ENCODE results near the gene PLCL1.
A peak's percentile ranks its signal among the peaks of the same experiment; 100 is the strongest.

Gene PLCL1

GRCh38 chr2:198077477-198077876 lies 273.1 kb downstream of the PLCL1 start:
- no peak for DNase-seq

GRCh38 chr2:198080879-198081765 lies 276.7 kb downstream of the PLCL1 start:
- DNase-seq = no peak

- no peak for DNase-seq
These were observed 279.8 kb downstream of the PLCL1 start for GRCh38 chr2:198084156-198084555.

- DNase-seq = no peak
These were observed 291.6 kb downstream of the PLCL1 start for GRCh38 chr2:198096002-198096401.

GRCh38 chr2:198096965-198097364 lies 292.6 kb downstream of the PLCL1 start:
- DNase-seq = no peak

- DNase-seq = no peak
These were observed 293.2 kb downstream of the PLCL1 start for GRCh38 chr2:198097630-198098029.

- DNase-seq = no peak
These were observed 294.0 kb downstream of the PLCL1 start for GRCh38 chr2:198098386-198098785.

GRCh38 chr2:198098918-198099317 lies 294.5 kb downstream of the PLCL1 start:
- DNase-seq = no peak

- no peak for DNase-seq
These were observed 296.0 kb downstream of the PLCL1 start for GRCh38 chr2:198100346-198100745.

GRCh38 chr2:198101688-198102087 lies 297.3 kb downstream of the PLCL1 start:
- DNase-seq = no peak

- no peak for DNase-seq
These were observed 297.7 kb downstream of the PLCL1 start for GRCh38 chr2:198102120-198102519.

- no peak for DNase-seq
These were observed 298.5 kb downstream of the PLCL1 start for GRCh38 chr2:198102856-198103255.

GRCh38 chr2:198106621-198107385 lies 302.4 kb downstream of the PLCL1 start:
- no peak for DNase-seq

GRCh38 chr2:198113316-198113715 lies 308.9 kb downstream of the PLCL1 start:
- no peak for DNase-seq

GRCh38 chr2:198114064-198114463 lies 309.7 kb downstream of the PLCL1 start:
- DNase-seq = no peak

- no peak for DNase-seq
These were observed 310.8 kb downstream of the PLCL1 start for GRCh38 chr2:198115201-198115600.

- no peak for DNase-seq
These were observed 312.4 kb downstream of the PLCL1 start for GRCh38 chr2:198116756-198117155.

- no peak for DNase-seq
These were observed 313.1 kb downstream of the PLCL1 start for GRCh38 chr2:198117406-198118041.

GRCh38 chr2:198127627-198128026 lies 323.2 kb downstream of the PLCL1 start:
- peak; percentile 30 for DNase-seq

- DNase-seq = no peak
These were observed 325.2 kb downstream of the PLCL1 start for GRCh38 chr2:198129609-198130008.

GRCh38 chr2:198134293-198134955 lies 330.0 kb downstream of the PLCL1 start:
- DNase-seq = no peak

- no peak for DNase-seq
These were observed 331.1 kb downstream of the PLCL1 start for GRCh38 chr2:198135481-198135934.

GRCh38 chr2:198136142-198136541 lies 331.7 kb downstream of the PLCL1 start:
- DNase-seq = no peak
